Retinal pigment epithelial cell (primary cell): Measurements from ENCODE around the gene BBC3.
"Not testable (repeated sequence)": the region's sequence is repeated elsewhere in the genome, so short reads cannot be mapped to it uniquely, and the experiment has no call there.

ENCODE experiments used
- DNase-seq: peaks from one replicate; pipeline ENCODE4 v3.0.0-alpha.2; 2010; ENCODE audit warnings: low read depth
- H3K4me3 ChIP-seq: 2 replicates; pipeline ENCODE4 v1.5.1; 2011; ENCODE audit warnings: mild to moderate bottlenecking, low read length, control low read depth, moderate library complexity
- TF ChIP-seq, protein P1 (sequence below): conservative IDR thresholded peaks from 2 replicates; pipeline ENCODE4 v1.5.1; 2011; ENCODE audit warnings: low read depth, low read length, control low read depth, inconsistent platforms

Gene BBC3

DNA sequence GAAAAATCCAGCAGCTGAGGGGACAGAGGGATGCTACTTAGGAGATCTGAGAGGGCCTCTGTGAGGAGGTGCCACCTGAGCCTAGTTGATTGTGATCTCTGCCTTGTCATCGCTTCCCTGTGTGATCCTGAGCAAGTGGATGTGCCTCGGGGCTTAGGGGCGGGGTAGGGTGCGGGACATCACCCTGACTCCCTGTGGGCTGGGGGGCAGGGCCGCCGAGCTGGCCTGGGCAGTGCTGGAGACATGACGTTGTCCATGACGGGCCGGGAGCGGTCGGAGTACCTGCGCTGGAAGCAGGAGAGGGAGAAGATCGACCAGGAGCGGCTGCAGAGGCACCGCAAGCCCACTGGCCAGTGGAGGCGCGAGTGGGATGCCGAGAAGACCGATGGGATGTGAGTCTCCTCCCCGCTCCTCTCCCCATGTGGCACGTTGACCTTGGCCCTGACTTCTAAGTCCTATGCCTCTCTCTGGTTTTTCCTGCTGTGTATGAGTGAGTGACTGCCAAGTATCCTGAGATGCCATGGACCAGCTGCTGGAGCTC lies 35.5 kb upstream of the BBC3 start:
- TF ChIP-seq, protein P1, sequence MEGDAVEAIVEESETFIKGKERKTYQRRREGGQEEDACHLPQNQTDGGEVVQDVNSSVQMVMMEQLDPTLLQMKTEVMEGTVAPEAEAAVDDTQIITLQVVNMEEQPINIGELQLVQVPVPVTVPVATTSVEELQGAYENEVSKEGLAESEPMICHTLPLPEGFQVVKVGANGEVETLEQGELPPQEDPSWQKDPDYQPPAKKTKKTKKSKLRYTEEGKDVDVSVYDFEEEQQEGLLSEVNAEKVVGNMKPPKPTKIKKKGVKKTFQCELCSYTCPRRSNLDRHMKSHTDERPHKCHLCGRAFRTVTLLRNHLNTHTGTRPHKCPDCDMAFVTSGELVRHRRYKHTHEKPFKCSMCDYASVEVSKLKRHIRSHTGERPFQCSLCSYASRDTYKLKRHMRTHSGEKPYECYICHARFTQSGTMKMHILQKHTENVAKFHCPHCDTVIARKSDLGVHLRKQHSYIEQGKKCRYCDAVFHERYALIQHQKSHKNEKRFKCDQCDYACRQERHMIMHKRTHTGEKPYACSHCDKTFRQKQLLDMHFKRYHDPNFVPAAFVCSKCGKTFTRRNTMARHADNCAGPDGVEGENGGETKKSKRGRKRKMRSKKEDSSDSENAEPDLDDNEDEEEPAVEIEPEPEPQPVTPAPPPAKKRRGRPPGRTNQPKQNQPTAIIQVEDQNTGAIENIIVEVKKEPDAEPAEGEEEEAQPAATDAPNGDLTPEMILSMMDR = no peak
- no peak overlapping the region for H3K4me3 ChIP-seq
- no peak for DNase-seq

DNA sequence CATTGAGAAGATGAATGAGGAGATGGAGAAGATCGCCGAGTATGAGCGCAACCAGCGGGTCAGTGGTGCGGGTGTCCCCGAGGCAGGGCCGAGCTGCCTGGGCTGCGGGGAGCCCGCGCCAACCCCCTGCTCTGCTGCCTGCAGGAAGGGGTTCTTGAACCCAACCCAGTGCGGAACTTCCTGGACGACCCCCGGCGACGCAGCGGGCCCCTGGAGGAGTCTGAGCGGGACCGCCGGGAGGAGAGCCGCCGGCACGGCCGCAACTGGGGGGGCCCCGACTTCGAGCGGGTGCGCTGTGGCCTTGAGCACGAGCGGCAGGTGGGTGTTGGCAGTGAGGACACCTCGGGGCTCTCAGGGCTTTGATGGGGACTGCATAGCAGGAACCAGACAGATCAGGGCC lies 33.6 kb upstream of the BBC3 start:
- TF ChIP-seq, protein P1 = no peak
- DNase-seq = no peak
- no peak overlapping the region for H3K4me3 ChIP-seq

DNA sequence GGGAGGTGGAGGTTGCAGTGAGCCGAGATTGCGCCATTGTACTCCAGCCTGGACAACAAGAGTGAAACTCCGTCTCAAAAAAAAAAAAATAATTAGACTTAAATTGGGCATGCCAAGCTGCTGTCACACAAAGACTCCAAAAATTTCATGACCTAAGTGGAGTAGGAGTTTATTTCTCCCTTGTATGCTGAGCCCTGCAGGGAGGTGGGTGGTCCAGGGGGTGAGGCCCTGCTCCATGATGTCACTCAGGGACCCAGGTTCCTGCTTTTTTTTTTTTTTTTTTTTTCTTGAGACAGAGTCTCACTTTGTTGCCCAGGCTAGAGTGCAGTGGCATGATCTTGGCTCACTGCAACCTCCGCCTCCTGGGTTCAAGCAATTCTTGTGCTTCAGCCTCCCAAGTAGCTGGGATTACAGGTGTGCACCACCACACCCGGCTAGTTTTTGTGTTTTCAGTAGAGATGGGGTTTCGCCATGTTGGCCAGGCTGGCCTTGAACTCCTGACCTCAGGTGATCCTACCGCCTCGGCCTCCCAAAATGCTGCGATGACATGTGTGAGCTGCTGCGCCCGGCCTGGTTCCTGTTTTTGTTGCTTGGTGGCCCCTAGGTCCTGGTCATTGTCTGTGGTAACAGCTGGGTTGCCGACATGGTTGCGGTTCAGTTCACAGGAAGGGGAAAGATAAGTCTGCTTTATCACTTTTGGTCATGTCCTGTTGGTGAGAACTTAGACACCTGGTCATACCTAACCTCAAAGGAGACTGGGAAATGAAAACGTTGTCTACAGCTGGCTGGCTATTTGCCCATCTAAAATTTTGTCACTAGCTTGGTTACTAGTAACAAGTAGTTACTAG lies 31.2 kb upstream of the BBC3 start:
- H3K4me3 ChIP-seq, DNase-seq: not testable (repeated sequence)

DNA sequence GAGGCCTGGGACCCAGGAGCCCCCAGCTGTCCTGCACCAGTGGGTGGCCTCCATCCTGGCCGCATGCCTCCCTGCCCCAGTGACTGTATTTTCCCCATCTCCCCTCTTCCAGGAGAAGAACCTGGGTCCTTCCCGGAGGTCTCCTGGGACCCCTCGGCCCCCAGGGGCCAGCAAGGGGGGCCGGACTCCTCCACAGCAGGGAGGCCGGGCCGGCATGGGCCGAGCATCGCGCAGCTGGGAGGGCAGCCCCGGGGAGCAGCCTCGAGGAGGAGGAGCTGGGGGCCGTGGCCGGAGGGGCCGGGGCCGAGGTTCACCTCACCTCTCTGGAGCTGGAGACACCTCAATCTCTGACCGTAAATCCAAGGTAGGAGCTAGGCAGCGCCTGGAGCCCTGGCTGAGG lies 29.5 kb upstream of the BBC3 start:
- H3K4me3 ChIP-seq = no peak overlapping the region
- DNase-seq = no peak
- TF ChIP-seq, protein P1 = no peak

DNA sequence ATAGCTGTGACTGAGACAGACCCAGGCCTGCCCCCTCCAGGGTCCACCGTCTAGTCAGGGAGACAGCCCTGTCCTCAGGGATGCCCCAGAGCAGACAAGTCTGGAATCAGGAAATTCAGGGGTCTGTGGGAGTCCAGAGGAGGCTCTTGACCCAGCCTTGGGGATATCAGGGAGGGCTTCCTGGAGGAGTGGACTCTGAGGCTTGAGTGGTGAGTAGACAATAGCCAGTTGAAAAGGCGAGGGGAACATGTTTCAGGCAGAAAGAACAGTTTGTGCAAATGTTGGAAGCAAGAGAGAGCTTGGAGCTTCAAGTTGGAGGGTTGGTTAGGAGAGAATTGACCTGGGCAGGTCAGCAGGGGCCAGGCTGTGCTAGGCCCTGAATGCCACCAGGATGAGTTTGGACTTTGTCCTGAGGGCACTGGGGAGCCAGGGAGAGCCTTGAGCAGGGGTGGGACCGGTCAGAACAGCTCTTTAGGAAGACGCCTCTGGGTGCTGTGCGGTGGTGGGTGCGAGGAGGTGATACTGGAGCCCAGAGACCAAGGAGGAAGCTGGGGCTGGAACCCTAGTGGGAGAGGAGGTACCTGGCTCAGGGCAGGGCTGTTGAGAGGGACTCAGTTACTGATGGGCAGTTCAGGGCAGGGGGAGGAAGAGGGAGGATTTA lies 28.0 kb upstream of the BBC3 start:
- no peak for DNase-seq
- TF ChIP-seq, protein P1 = no peak
- H3K4me3 ChIP-seq = peak overlapping the region; percentile 69

DNA sequence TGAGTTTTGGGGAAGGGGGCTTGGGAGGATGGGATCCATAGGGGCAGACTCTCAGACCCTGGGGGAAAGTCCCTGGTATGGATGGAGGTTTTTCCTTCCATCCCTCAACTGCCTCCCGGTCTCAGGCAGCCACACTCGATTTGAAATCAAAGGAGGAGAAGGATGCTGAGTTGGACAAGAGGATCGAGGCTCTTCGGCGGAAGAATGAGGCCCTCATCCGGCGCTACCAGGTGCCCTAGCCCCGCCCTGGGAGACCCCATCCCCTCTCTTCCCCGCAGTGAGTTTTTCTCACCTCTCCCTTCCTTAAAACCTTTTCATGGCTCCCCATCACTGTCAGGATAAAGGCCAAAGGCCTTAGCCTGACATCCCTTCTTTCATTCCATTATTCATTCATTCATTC lies 27.4 kb upstream of the BBC3 start:
- TF ChIP-seq, protein P1 = no peak
- peak overlapping the region; percentile 69 for H3K4me3 ChIP-seq
- no peak for DNase-seq

DNA sequence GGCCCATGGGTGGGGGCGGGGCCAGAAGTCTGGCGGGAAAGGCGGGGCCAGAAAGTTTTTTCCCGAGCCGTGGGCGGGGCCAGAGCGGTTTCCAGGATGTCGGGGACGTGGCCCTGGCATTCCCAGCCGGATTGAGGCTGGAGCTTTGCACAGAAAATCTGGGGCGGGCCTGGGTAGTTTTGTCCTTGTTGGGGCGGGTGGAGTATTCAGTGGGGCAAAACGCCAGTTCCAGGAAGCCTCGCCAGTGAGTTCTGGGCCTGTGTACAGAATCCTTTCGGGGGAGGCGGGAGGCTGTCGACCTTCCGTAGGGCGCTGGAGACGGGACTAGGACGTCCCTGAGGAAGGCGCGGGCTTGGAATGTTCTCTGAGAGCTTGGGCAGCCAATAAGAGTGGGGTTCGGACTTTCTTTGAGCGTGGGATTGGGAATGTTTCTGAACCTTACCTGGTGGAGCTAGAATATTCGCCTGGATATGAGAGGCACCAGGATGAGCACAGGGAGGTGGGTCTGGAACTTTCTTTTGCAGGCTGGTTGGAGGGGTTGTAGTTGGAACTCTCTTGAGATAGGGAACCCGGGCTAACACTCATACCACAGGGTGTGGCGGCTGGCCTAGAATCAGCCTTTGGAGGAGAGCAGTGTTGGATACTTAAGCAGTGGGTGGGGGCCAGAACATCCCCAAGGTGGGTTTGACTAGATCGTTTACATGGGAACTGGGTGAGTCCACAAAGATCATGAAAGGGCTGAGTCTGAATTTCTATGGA lies 26.6 kb upstream of the BBC3 start:
- TF ChIP-seq, protein P1 = no peak
- DNase-seq = no peak
- H3K4me3 ChIP-seq = peak overlapping the region; percentile 69
